ENCODE results near the gene CBFA2T3.

DNA sequence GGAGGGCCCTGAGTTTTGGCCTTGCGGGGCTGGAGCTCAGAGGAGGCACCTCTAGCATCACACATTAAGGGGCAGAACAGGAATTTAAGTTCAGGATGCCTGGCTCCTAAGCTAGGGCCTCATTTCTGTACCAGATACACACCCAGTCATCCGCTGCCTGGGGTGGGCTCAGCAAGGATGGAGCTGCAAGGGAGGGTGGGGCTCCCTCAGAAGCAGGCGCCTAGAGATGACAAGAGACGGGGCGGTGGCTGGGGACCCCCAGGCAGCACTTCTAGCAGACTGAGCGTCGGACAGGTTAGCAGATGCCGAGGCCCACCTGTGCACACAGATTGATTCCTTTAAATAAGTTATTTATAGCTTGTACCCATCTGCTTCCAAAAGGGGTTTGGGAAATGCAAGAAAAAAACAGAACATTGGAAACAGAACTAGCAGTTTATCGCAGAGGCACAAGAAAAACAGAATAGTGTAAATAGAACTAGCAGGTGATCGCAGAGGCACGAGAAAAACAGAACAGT lies 47.6 kb upstream of the CBFA2T3 start:
- TF ChIP-seq, protein P1, sequence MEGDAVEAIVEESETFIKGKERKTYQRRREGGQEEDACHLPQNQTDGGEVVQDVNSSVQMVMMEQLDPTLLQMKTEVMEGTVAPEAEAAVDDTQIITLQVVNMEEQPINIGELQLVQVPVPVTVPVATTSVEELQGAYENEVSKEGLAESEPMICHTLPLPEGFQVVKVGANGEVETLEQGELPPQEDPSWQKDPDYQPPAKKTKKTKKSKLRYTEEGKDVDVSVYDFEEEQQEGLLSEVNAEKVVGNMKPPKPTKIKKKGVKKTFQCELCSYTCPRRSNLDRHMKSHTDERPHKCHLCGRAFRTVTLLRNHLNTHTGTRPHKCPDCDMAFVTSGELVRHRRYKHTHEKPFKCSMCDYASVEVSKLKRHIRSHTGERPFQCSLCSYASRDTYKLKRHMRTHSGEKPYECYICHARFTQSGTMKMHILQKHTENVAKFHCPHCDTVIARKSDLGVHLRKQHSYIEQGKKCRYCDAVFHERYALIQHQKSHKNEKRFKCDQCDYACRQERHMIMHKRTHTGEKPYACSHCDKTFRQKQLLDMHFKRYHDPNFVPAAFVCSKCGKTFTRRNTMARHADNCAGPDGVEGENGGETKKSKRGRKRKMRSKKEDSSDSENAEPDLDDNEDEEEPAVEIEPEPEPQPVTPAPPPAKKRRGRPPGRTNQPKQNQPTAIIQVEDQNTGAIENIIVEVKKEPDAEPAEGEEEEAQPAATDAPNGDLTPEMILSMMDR (IDR thresholded peaks at IDR 0.05) = no peak
- TF ChIP-seq POLR2A (IDR thresholded peaks at IDR 0.05) (no peak), EP300 (IDR thresholded peaks at IDR 0.05) (no peak)
